ENCODE measurements around the gene KRTAP10-6.
"Not testable (repeated sequence)": the region's sequence is repeated elsewhere in the genome, so short reads cannot be mapped to it uniquely, and the experiment has no call there.

KRTAP10-6 gene

DNA sequence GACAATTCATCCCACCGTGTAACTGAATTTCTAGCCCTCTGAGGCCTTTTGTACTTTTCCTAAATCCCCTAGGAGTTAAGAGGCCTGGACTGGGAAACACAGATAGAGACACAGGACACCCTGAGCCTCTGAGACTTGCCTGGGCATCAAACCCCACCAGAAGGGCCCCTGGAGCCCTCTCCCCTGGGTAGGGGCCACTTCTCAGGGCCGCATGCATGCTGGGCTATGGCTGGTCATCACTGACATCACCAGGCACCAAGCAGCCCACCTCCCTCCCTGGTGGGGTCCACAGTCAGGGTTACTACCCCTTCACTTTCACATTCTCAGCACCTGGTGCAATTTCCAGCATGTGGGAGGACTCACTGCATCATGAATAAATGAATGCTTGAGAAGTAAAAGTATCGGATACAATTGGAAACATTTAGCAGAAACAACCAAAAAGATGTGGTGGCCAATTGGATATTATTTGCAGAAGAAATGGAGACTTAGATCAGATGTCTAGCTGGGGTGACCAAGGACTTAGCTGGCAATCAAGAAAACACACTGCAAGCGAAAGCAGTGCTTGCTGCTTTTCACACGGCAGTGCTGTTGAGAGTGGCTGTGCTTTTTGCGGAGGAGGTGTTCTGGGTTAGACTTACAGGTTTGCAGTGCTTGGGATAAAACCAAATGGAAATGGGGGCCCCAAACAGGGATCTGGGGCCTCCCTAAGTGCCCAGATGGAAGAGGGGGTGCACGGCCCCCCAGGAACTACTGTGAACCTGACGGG is 7.1 kb upstream of the KRTAP10-6 start:
- no peak for DNase-seq (ENCODE audit: low spot score)

DNA sequence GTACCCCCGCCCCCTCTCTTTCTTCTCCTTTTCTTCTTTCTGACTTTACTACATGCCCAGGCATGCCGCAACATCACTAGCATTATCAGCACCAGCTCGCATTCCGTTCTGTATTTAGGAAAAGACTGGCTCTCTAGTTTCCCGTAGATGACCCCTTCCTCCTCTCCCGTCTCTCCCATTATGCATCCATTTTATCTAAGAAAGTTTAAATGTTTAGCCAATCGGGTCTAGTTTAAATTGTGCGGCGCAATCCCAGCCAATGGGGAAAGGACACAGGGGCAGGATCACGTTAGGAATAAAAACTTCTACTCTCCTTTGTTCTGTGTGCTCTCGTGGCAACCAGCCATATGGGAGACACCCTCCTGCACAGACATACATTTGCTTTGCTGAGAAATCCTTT is 5.8 kb upstream of the KRTAP10-6 start:
- no peak for DNase-seq (ENCODE audit: low spot score)

DNA sequence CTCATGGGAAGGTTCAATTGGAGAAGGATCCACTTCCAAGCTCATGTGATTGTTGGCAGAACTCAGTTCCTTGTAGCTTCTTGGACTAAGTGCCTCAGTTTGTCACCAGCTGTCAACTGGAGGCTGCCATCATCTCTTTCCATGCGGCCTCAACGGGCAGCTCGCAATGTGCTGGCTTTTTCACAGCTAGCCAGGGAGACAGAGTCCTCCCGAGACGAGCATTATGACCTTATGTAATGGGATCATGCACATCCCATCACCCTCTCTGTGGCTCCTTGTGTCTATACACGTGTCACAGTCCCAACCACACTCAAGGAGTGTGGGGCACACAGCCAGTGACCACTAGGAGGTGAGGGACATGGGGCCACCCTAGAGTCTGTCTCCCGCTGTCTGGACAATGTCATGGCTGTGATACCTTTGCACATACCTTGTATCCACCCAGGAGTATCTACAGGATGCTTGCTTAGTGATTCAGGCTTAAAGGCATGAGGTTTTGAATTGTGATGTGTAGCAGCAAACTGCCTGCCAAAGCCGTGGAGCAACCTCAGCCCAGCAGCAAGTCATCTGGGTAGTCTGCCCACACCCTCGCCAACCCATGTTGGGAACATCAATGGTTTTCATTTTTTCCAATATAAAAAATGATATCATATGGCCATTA is 3.9 kb upstream of the KRTAP10-6 start:
- DNase-seq (ENCODE audit: low spot score), result no peak

DNA sequence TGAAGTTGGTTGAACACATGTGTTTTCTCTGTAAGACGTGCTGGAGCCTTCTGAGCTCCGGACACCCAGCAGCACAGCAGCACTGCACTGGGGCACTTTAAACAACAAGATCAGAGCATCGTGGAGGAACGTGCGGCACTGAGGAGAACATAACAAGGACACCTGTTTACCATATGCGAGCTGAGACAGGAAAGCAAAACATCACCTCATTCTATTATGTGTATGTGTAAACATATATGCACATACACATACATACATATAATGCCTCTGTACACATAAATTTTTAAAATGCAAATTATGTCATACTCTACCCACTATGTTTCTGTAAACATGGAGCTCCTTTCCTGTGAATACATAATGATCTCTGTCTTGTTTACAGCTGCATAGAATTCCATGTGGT is 3.2 kb upstream of the KRTAP10-6 start:
- no peak for DNase-seq (ENCODE audit: low spot score)

DNA sequence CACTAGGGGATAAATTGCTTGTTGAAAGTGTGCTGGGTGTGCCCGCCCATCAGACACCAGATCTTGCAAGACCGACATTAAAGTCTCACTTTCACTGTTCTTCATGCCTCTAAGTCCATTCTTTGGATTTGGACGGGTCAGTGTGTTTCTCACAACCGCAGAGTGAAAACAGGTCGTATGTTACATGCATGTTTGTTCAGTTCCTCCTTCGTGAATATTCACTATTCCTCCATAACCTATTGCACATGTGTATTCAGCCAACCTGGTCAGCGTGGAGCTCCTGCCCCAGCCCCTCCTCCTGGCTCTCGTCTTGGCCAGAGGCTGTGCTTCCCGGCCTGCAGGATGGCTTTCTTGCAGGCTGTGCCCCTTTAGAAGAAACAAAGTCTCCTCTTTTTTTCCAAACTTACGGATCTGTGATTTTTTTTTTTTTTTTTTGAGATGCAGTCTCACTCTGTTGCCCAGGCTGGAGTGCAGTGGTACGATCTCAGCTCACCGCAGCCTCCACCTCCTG is 2.2 kb upstream of the KRTAP10-6 start:
- no peak for DNase-seq (ENCODE audit: low spot score)

DNA sequence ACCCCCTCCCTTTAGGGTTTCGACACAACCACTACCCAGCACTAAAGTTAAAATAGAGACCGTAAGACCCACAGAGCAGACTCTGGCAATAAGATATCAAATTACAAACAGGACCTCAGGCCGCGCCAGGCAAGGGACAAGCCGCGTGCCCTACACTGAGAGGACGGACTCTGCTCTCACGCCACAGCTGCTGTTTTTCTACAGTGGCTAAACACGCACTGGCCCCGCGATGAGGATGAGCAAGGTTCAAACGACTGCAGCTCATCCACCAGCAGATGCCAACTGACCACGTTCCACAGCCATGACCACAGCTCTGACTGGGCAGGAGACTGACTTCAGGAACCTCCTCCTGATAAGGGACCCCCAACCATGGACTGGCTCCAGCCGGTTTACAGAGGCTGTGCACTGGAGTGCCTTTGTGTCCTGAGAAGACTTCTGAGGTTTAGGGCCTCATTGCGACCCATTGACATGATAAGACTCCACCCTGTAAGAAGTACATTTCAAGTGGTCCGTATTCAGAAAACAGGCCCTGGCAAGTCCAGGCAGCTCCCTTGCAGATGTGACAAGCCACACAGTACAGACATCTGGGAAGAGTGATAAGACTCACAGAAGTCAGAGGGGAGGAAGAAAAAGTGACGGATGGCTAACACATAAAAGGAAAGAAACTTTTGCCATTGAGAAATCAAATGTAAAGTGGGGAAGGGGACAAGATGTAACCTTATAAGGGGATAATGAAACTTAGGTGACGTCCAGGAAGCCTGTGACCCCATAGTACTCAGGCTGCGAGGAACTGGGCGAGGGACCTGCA is 1.5 kb upstream of the KRTAP10-6 start:
- DNase-seq (ENCODE audit: low spot score), result no peak

DNA sequence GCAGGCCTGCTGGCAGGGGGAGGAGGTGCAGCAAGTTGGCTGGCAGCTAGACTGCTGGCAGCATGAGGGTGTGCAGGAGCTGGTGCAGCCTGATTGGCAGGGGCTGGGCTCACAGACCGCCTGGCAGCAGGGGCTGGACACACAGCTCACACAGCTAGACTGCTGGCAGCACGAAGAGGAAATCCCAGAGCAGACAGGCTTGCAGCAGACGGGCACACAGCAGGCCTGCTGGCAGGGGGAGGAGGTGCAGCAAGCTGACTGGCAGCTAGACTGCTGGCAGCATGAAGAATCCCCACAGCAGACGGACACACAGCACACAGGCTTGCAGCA is 539 bp downstream of the KRTAP10-6 start:
- not testable (repeated sequence) for DNase-seq (ENCODE audit: low spot score)

DNA sequence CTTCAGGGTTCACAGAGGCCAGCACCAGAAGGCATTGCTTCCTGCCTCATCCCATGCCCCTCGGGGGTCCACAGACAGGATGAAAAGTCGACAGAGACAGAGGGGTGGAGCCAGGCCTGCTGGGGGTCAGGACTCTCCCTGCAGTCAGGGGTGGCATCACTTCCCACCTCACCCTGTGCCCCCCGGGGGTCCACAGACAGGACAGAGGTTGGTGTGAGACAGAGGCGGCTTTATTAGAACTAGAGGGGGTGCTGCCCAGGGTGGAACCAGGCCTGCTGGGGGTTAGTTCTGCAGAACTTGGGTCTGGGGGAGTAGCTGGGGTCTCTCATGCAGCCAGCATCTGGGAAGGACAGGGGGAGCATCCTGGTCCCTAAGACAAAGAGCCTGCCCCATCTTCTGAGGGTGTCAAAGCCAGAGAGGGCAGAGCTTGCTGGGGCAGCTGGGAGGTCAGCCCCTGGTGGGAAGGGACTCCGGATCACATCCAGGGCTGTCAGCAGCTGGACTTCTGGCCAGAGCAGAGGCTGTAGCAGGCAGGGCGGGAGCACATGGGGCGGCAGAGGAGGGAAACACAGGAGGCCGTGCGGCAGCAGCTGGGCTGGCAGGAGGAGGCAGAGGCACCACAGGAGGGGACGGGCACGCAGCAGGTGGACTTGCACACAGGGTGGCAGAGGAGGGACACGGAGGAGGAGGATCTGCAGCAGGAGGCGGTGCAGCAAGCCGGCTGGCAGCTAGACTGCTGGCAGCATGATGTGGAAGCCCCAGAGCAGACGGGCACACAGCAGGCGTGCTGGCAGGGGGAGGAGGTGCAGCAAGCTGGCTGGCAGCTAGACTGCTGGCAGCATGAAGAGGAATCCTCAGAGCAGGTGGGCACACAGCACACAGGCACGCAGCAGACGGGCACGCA is 1.2 kb downstream of the KRTAP10-6 start:
- not testable (repeated sequence) for DNase-seq (ENCODE audit: low spot score)

DNA sequence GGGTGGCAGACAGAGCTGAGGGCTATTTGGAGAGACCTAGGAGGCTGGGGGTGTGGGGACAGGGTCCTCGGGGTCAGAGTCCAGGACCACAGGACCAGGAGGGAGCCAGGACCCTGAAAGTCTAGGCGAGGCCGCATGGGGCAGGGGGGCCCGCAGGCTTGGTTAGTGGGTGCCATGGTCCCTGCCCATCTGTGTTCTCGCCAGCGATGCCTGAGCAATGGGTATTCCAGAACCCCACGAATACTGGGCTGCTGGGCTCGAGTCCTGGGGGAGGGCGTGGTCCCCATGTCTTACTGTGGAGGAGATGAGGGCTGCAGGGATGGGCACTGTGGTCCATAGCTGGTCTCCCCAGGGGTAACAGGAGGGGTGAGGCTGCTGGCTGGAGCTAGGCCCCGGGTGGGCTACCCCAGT is 2.0 kb downstream of the KRTAP10-6 start:
- no peak for DNase-seq (ENCODE audit: low spot score)

DNA sequence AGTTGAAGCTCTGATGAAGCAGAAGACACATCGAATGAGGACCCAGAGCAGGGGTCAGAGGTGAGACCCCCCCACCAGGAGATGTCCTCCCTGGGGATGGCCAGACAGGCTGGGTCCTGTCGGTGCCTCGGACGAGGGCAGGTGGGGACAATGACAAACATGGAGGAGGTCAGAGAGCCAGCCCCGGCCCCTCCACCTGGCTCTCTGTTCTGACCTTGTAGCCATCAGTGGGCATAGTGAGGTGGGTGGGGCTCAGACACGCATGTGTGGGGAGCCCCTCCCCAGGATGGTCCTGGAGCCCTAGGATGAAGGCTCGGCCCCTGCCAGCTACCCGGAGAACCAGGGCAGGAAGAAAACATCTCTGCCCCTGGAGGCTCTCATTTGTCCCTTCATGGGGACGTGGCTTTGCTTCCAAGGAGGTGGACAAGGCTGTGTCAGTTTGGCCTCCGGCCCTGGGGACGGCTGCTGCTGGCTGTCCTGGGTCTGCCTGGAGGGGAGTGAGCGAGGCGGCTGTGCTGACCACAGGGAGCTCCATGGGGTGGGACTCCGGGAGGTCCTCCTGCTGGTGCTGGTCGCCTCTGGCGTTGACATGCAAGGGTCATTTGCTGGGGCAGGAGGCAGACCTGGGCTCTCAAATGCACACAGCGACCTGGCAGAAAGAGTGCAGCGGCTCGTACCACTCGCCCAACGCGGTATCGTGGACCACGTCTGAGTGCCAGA is 2.6 kb downstream of the KRTAP10-6 start:
- DNase-seq (ENCODE audit: low spot score), result no peak

DNA sequence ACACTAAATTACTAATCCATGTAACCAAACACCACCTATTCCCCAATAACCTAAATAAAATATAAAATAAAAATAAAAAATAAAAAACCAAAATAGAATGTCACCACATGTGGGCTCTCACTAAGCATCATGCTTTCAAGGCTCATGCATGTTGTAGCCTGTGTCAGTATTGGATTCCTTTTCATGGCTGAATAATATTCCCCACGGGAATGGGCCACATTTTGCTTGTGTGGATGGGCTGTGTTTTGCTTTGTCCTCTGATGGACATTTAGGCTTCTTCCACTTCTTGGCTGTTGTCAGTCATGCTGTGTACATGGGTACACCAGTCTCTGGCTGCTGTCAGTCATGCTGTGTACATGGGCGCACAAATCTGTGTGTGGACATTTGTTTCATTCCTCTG is 3.2 kb downstream of the KRTAP10-6 start:
- DNase-seq (ENCODE audit: low spot score), result no peak

DNA sequence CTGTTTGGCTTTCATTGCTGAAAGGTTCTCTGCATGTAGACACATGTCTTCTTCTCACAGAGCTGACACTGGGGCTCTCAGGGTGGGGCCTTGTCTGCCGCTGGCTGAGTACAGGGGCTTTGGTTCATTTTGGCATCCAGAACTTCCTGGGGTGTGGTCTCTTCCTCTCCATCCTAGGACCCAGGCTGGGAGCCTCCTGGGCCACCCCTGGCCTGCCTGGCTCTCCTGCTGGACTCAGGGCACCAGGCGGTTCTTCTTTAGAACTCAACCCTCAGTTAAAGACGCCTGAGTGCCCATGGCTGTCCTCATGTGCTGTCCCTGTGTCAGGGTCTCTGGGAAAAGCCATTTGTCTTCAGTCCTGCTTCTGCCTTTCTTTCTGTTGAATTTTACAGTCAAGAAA is 6.4 kb downstream of the KRTAP10-6 start:
- DNase-seq (ENCODE audit: low spot score), result no peak

DNA sequence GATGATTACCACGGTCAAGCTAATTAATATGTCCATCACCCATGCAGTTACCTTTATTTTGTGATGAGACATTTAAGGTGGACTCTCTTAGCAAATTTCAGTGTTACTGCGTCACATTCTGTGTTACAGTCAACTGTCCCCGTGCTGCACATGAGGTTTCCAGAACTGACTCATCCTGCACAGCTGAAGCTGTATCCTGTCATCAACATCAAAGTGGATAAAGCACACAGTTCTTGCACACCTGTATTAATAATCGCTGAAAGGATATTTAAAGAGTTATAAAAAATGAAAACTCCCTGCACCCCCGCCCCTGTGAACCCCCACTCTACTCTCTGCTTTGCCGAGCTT is 8.5 kb downstream of the KRTAP10-6 start:
- no peak for DNase-seq (ENCODE audit: low spot score)

DNA sequence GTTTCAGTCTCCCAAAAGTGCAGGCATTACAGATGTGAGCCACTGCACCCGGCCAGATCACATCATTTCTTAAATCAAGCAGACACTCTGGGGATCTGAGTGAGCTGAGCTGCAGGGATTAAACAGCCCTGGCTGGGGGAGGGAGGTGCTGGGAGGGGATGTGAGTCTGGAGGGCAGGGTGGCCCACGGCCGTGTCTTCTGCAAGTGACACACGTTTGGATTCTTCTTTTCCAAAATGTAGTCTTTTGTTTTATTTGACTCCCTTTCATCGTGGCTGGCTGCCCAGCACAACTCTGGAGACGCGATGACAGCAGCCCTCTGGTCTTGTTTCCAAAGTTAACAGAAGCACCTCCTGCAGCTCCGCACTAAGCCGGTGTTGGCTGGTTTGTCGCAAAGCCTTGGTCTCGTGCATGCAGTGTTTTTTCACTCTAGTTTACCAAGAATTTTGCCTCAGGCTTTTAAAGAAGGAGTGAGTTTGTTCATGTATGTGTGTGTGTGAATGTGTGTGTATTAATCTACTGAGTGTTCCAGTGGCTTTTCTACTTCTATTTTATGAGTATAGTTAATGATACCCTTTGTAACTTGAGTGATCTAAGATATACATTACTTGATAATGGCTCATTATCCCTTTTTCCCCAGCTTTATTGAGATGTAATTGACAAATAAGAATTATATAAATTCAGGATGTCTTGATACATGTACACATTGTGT is 9.1 kb downstream of the KRTAP10-6 start:
- no peak for DNase-seq (ENCODE audit: low spot score)

DNA sequence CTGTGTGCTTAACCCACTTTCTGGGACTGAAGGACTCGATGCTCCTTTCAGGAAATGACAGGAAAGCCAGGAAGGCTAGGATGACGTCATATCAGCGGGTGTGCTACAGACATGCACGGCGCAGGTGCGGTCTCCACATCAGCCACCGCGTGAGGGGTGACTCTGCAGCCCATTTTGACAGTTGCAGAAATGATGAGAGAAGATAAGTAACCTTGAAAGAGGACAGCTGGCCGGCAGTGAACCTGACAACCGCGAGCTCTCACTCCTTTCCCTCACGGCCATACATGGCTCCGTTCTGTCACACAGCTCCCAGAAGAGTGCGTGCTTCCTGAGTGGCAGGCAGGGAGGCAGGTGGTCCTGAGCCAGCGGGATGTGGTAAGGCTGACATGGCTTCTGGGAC is 10.2 kb downstream of the KRTAP10-6 start:
- DNase-seq (ENCODE audit: low spot score), result no peak

DNA sequence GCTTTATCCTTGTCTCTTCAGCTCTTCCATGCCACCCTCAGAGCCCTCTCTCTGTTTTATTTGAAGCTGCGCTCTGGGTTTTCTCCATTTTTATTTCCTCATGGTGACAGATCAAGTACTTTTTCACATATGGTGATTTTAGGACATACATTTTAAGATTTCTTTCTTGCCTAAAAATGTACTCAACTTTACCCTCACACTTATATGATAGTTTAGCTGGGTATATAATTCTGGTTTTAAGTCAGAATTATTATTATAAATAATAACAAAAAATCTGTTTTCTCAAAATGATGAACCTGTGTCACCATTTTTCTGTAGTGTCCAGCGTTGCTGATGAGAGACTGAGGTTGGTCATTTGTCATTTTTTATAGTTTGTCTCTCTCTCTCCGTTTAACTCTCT is 11.1 kb downstream of the KRTAP10-6 start:
- no peak for DNase-seq (ENCODE audit: low spot score)

DNA sequence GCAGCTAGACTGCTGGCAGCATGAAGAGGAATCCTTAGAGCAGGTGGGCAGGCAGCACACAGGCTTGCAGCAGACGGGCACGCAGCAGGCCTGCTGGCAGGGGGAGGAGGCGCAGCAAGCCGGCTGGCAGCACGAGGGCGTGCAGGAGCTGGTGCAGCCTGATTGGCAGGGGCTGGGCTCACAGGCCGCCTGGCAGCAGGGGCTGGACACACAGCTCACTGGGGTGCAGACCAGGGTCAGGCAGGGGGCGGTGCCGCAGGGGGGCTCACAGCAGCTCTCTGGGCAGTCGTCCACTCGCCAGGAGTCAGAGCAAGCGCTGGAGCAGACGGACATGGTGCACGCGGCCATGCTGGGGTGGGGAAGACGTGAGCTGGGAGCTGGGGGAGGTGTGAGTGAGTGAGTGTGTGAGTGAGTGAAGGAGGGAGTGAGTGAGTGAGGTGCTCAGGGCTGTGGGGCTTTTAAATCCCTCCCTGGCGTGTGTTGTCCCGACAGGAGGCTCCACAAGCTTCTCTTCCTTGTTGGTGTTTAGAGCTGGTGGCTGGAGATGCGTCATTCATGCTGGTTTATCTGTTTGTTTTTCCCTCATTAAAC is 12.0 kb downstream of the KRTAP10-6 start, which contains the start of gene KRTAP10-5:
Gene KRTAP10-5 (minus strand): TSS at position 374 of the 591 bp plus-strand sequence. CDS start 26 bp downstream, at position 348.
- not testable (repeated sequence) for DNase-seq (ENCODE audit: low spot score)

DNA sequence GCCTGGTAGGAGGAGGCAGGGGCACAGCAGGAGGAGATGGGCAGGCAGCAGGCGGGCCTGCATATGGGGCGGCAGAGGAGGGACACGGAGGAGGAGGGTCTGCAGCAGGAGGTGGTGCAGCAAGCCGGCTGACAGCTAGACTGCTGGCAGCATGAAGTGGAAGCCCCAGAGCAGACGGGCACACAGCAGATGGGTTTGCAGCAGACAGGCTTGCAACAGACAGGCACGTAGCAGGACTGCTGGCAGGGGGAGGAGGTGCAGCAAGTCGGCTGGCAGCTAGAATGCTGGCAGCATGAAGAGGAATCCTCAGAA is 12.5 kb downstream of the KRTAP10-6 start:
- DNase-seq (ENCODE audit: low spot score), result no peak

DNA sequence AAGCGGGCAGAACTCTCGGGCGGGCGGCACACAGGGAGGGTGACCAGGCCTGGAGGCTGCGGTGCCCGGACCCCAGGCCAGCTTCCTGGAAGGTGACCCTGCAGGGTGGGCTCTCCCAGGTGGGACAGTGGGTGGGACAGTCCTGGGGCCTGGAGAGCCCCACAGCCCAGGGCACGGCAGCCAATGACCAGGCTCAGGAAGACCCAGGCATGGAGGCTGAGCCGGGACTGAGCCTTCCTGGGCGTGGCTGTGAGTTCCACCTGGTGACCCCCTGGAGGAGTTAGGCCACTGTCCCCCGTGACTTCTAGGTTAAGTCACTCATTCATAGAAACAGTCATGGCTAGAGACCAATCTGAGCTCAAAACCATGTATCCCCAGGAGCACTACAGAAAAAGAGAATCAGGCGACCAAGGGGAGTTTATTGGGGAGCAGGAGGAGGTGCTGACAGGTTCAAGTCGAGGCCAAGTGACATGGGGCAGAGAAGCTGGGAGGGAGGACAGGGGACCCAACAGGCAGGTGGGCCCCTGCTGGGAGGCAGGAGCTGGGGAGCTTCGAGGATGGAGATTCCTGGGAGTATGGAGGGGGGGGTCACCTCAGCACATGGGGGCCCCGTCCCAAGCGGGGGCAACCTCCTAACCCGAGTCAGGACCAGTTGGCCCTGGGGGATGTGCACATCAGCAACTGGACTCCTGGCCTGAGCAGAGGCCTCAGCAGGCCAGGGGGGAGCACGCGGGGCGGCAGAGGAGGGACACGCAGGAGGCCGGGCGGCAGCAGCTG is 13.1 kb downstream of the KRTAP10-6 start:
- DNase-seq (ENCODE audit: low spot score), result no peak
